DND-41 (cell line): ENCODE measurements around the gene AEN.

Experiments used
- CTCF ChIP-seq: IDR thresholded peaks from 2 replicates; pipeline ENCODE4 v1.5.1; 2012; ENCODE audit warnings: borderline replicate concordance, low read length, moderate library complexity, mild to moderate bottlenecking; ENCODE audit not compliant: poor library complexity, severe bottlenecking; ENCODE audit errors: extremely low read depth
- EZH2 ChIP-seq: IDR thresholded peaks from 3 replicates; pipeline ENCODE4 v1.6.1; 2012; ENCODE audit warnings: borderline replicate concordance, low read depth, mild to moderate bottlenecking, moderate library complexity, low read length, inconsistent platforms; ENCODE audit not compliant: severe bottlenecking

- TF ChIP-seq CTCF (no peak), EZH2 (no peak)
These were observed 3.4 kb upstream of the AEN start for GRCh38 chr15:88617790-88618189.
